Kidney (tissue), 14 donors: ENCODE results near the gene METTL14. TPM values are rescaled to one million over a fixed set of nuclear protein-coding genes. Genes with fewer than 3 reads are reported as not detected.
A peak's percentile ranks its signal among the peaks of the same experiment; 100 is the strongest.

Experiments used
- DNase-seq, 5 donors: peaks; one replicate each; pipeline ENCODE4 v3.0.0-alpha.2; 2013 to 2020
- FAIRE-seq: peaks from 2 replicates; lab custom pipeline; 2012; peaks lifted over from hg19 to GRCh38; lab: Jason Lieb, UNC
- H3K27ac ChIP-seq, 2 donors: one replicate each; pipeline ENCODE4 v1.7.0; 2013; ENCODE audit warnings: low read depth in 2 of 2, low read length in 2 of 2, inconsistent platforms in 1 of 2
- H3K27me3 ChIP-seq: one replicate; pipeline ENCODE4 v1.7.1; 2013; ENCODE audit warnings: low read length, inconsistent platforms; ENCODE audit not compliant: control insufficient read depth, insufficient read depth
- H3K36me3 ChIP-seq, 3 donors: one replicate each; pipeline versions ENCODE4 v1.7.0 to v1.7.1; 2013; ENCODE audit warnings: low read length in 3 of 3, control low read depth in 1 of 3, inconsistent platforms in 1 of 3; ENCODE audit not compliant: insufficient read depth in 3 of 3, control insufficient read depth in 2 of 3
- H3K4me1 ChIP-seq, 3 donors: one replicate each; pipeline versions ENCODE4 v1.7.0 to v1.7.1; 2013; ENCODE audit warnings: low read length in 3 of 3, inconsistent platforms in 1 of 3, low read depth in 1 of 3; ENCODE audit not compliant: control insufficient read depth in 2 of 3, insufficient read depth in 2 of 3
- H3K4me3 ChIP-seq, 3 donors: one replicate each; pipeline versions ENCODE4 v1.7.0 to v1.8.1; 2013; ENCODE audit warnings: low read length in 3 of 3, control low read depth in 1 of 3, inconsistent platforms in 1 of 3
- H3K9ac ChIP-seq, 3 donors: one replicate each; pipeline versions ENCODE4 v1.7.0 to v1.7.1; 2013; ENCODE audit warnings: low read length in 3 of 3, control low read depth in 1 of 3, inconsistent platforms in 1 of 3
- H3K9me3 ChIP-seq, 3 donors: one replicate each; pipeline versions ENCODE4 v1.7.0 to v1.7.1; 2013; ENCODE audit warnings: low read length in 3 of 3, control low read depth in 1 of 3, inconsistent platforms in 1 of 3; ENCODE audit not compliant: control insufficient read depth in 2 of 3, insufficient read depth in 1 of 3
- CTCF ChIP-seq: IDR thresholded peaks from 3 replicates; pipeline ENCODE4 v1.5.1; 2012; ENCODE audit warnings: mild to moderate bottlenecking, moderate library complexity, borderline replicate concordance; ENCODE audit not compliant: insufficient read depth; ENCODE audit errors: extremely low read depth
- intact Hi-C: fragments of 100-400 bp; cut with DNase I; formaldehyde crosslinking; loops from one replicate; pipeline ENCODE4 v1.11.1; 2022
- polyA plus RNA-seq: library from polyadenylated mRNA; stranded (reverse); fragments of 350-450 nt; fragmentation: Illumina TruSeq; extraction: RNeasy Lipid Tissue Mini Kit (QIAGEN cat#74804); gene quantifications from one replicate; pipeline ENCODE4 v1.2.3, GENCODE V29; 2014; ENCODE audit warnings: low read depth, low replicate concordance; ENCODE audit not compliant: insufficient read depth
- total RNA-seq: library from RNA; stranded (reverse); fragmentation: NEBNext Ultra II Directional; extraction: Animal tissue kit (Norgen Biotek cat#: 25700); gene quantifications from one replicate; pipeline ENCODE4 v1.2.1, GENCODE V29; 2021
- donor health status: control.
- donor health status: control.
- donor health status: control.
- donor health status: control.
- donor health status: control.
- donor health status: DM: yes; HTN: yes; CAD: no.
- donor health status: Normal renal cell carcinoma (clear cell type).

The METTL14 gene
- total and polyA plus RNA-seq, 2 donors from 2014 or later, result 10.1 to 46.4 TPM

DNA sequence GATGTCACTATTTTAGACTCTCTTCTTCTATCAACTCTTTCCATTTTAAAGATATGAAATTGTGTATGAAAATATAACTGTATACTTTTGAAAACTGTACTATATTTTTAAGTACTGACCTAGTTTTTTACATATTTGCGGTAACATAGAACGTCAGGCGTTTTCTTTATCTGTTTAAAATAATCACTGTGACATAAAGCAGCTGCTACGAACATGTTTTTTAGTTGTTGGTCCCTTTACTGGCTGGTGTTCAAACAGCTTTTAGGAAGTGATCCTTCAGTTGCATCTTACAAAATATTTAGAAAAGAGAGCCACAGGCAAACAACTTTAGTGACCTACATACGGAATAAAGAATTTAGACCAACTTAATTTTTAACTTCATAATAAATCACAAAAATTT lies 73.1 kb downstream of the METTL14 start:
- no peak for FAIRE-seq
- H3K4me3 ChIP-seq, result no peak overlapping the region

GRCh38 chr4:118759481-118759880 lies 74.3 kb downstream of the METTL14 start:
- no peak overlapping the region for H3K9ac ChIP-seq
- intact Hi-C loops, result no loop called here
- H3K27ac ChIP-seq, result peak overlapping the region in 1 of 2 donors; percentile 38
- H3K36me3 ChIP-seq, result peaks cover 0 to 5% (median 0%) of the 10 kb centered on the region in 3 donors
- DNase-seq (no peak), FAIRE-seq (no peak)
- no peaks in the 10 kb centered on the region for H3K27me3 ChIP-seq
- no peak for TF ChIP-seq CTCF
- no peak overlapping the region for H3K4me3 ChIP-seq
- H3K9me3 ChIP-seq, result no peaks in the 10 kb centered on the region
- peaks cover 4 to 14% (median 6%) of the 10 kb centered on the region in 3 donors for H3K4me1 ChIP-seq

More for the DNA sequence above, 73.1 kb downstream of the METTL14 start:
- no peaks in the 10 kb centered on the region for H3K9me3 ChIP-seq
- TF ChIP-seq CTCF, result no peak
- H3K9ac ChIP-seq, result no peak overlapping the region
- H3K27ac ChIP-seq, result no peak overlapping the region
- H3K36me3 ChIP-seq, result peaks cover 0 to 2% (median 0%) of the 10 kb centered on the region in 3 donors
- H3K27me3 ChIP-seq, result no peaks in the 10 kb centered on the region
- DNase-seq, result peak in 2 of 5 donors; percentile 53 to 74
- intact Hi-C loops, result no loop called here
- H3K4me1 ChIP-seq, result peaks cover 4 to 15% (median 8%) of the 10 kb centered on the region in 3 donors

DNA sequence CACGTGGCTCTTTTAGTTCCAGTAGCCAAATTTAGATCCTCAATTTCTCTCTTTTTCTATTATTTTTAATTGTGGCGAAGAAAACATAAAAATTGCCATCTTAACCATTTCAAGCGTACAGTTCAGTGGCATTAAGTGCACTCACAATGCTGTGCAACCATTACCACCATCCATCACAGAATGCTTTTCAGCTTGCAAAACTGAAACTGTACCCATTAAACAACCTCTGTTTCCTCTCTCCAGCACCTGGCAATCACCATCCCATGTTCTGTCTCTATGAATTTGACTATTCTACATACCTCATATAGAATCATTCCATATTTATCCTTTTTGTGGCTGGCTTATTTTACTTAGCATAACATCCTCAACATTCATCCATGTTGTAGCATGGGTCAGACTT lies 74.9 kb downstream of the METTL14 start:
- Histone ChIP-seq H3K9me3 (no peaks in the 10 kb centered on the region), H3K4me1 (peaks cover 4 to 8% (median 6%) of the 10 kb centered on the region in 3 donors), H3K27ac (no peak overlapping the region), H3K36me3 (peaks cover 0 to 8% (median 0%) of the 10 kb centered on the region in 3 donors), H3K4me3 (no peak overlapping the region), H3K9ac (no peak overlapping the region), H3K27me3 (no peaks in the 10 kb centered on the region)
- DNase-seq, result no peak
- intact Hi-C loops, result no loop called here
- FAIRE-seq, result no peak
- TF ChIP-seq CTCF, result no peak

GRCh38 chr4:118760493-118760892 lies 75.3 kb downstream of the METTL14 start:
- no peak for DNase-seq
- Histone ChIP-seq H3K9me3 (no peaks in the 10 kb centered on the region), H3K4me3 (no peak overlapping the region), H3K4me1 (peaks cover 4 to 6% (median 4%) of the 10 kb centered on the region in 3 donors), H3K36me3 (peaks cover 0 to 8% (median 0%) of the 10 kb centered on the region in 3 donors), H3K27ac (no peak overlapping the region), H3K27me3 (no peaks in the 10 kb centered on the region), H3K9ac (no peak overlapping the region)
- FAIRE-seq, result no peak
- intact Hi-C loops, result no loop called here
- TF ChIP-seq CTCF, result no peak
